C4-2B (cell line): ENCODE data around the gene GRID1.

ENCODE experiments used
- H3K27ac ChIP-seq: fragments of 450-650 bp; 2 replicates; pipeline ENCODE4 v1.5.1; 2017
- ZFX ChIP-seq: fragments of 450-650 bp; IDR thresholded peaks from 2 replicates; pipeline ENCODE4 v1.6.1; 2017
- TF ChIP-seq, protein P1 (sequence below): fragments of 450-650 bp; conservative IDR thresholded peaks from 2 replicates; pipeline ENCODE4 v1.5.1; 2017; ENCODE audit warnings: mild to moderate bottlenecking

Gene GRID1

DNA sequence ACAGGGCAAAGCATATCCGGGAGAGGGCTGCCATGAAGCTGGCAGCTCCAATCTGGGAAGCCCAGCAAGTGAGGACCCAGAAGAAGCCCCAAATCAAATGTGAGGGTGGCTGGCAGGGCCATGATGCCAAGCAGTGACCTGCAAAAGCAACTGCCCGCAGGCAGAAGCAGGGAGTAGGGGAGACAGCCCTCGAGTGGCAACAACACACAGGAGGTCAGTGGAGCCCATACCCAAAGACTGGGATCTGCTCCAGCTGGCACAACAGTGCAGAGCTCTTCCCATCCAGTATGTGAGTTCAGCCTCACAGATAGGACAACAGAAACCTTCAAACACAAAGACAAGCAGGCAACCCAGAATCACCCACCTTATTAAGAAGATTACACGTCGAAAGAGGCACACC is 45.0 kb downstream of the GRID1 start:
- TF ChIP-seq, protein P1, sequence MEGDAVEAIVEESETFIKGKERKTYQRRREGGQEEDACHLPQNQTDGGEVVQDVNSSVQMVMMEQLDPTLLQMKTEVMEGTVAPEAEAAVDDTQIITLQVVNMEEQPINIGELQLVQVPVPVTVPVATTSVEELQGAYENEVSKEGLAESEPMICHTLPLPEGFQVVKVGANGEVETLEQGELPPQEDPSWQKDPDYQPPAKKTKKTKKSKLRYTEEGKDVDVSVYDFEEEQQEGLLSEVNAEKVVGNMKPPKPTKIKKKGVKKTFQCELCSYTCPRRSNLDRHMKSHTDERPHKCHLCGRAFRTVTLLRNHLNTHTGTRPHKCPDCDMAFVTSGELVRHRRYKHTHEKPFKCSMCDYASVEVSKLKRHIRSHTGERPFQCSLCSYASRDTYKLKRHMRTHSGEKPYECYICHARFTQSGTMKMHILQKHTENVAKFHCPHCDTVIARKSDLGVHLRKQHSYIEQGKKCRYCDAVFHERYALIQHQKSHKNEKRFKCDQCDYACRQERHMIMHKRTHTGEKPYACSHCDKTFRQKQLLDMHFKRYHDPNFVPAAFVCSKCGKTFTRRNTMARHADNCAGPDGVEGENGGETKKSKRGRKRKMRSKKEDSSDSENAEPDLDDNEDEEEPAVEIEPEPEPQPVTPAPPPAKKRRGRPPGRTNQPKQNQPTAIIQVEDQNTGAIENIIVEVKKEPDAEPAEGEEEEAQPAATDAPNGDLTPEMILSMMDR: no peak
- TF ChIP-seq ZFX: no peak
- no peak overlapping the region for H3K27ac ChIP-seq

DNA sequence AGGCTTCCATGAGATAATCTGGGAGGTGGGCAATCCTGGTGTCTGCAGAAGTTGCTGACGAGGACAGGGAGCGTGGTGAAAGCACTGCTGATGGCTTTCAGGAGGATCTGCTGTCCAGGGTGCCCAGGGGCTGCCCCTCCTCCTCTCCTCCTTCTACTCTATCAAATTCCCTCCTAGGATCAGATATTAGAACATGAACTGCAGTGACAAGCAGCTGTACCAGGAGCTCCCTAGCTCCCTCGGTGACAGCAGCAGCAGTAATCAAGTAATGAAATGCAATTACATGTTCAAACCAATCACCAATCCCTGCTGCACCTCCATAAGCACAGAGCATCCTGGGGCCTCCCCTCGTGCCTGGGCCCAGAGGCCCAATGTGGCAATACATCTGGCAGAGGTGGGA is 46.9 kb downstream of the GRID1 start:
- TF ChIP-seq ZFX: no peak
- TF ChIP-seq, protein P1: no peak
- H3K27ac ChIP-seq: no peak overlapping the region

DNA sequence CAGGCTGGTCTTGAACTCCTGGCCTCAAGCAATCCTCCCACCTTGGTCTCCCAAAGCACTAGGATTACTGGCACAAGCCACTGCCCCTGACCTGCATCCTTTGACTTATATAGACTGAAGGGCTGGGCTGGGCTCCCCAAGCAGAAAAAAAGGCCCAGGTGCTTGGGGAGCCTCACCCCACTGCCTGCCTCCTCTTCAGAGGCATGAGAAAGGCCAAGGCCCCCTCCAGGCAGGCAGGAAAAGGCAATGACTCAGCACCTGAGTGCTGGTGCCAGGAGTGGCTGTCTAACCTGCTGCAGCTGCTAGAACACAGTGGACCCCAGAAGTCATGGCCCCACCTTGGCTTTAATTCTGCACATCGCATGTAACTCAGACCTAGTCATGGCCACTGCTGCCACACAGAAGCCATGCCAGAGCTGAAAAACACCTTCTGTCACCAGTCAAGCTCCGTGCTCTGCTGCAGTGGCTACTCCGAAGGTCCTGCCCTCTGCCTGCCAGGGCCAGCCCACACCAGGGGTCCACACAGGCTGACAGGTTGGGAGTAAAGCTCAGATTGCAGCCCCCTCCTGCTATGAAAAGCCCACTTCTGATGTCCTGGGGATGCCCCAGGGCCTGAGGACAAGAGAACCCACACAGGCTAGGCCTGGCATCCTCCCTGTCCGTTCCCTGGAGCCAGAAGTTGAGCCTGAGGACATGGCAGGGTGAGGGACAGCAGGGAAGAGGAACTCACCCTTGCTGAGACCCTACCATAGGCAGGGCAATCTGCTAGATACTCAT is 48.5 kb downstream of the GRID1 start:
- TF ChIP-seq ZFX: no peak
- TF ChIP-seq, protein P1: no peak
- H3K27ac ChIP-seq: no peak overlapping the region

DNA sequence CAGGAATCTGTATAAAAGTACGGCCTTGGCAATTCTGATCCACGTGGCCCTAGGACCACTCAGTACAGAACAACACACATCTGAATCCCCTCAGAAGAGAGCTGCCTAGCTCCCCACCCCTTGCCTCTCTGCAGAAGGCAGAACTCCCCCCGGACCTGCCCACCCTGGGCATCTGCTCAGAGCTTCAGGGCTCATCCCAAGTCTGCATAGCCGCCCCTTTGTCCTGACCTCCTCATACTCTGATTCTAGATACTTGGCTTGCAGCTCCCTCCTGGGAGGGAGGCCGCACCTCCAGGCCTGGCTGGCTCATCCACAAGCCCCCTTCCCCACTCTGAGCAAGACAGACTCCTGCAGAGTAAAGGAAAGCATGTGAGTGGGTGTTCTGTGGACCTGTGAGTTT is 49.6 kb downstream of the GRID1 start:
- H3K27ac ChIP-seq: no peak overlapping the region
- TF ChIP-seq ZFX: no peak
- TF ChIP-seq, protein P1: no peak

DNA sequence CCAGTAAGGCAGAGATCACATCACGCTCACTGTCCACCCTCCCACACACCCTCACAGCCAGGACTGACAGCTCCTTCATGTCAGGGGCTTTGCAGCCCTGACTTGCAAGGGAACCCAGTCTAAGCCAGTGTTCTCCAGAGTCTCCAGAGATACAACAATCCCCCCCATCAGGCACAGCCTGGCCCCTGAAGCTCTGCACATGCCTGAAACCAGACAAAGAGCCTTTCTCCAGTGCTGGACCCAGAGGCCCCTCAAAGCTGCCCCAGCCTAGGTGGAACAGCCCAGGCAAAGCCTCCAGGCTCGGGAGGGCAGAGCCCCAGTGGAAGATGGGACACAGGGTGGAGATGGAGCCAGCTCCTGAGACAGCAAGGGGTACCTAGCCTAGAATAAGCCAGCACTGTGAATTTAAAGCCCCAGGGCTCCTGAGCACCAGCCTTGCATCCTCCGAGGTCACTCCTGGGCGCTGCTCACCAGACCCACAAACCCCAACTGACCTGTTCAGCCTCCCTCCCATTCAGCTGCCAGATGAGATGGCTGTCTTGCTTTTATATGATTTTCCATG is 50.2 kb downstream of the GRID1 start:
- H3K27ac ChIP-seq: no peak overlapping the region
- TF ChIP-seq, protein P1: no peak
- TF ChIP-seq ZFX: no peak

DNA sequence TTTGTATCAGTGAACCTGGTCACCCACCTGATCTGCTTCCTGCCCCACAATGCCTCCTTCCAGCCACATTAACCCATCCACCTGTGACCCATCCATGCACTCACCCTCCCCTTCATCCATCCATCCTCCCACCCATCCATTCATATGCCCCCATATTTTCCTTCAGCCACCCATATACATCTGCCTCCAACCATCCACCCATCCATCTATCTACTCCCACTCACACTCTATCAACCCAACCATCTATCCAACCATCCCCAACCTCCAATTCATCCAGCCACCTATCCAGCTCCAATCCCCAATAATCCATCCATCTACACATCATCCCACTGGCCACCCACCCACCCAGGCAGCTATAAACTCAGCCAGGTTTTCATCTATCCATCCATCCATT is 51.0 kb downstream of the GRID1 start:
- TF ChIP-seq ZFX: no peak
- TF ChIP-seq, protein P1: no peak
- no peak overlapping the region for H3K27ac ChIP-seq

DNA sequence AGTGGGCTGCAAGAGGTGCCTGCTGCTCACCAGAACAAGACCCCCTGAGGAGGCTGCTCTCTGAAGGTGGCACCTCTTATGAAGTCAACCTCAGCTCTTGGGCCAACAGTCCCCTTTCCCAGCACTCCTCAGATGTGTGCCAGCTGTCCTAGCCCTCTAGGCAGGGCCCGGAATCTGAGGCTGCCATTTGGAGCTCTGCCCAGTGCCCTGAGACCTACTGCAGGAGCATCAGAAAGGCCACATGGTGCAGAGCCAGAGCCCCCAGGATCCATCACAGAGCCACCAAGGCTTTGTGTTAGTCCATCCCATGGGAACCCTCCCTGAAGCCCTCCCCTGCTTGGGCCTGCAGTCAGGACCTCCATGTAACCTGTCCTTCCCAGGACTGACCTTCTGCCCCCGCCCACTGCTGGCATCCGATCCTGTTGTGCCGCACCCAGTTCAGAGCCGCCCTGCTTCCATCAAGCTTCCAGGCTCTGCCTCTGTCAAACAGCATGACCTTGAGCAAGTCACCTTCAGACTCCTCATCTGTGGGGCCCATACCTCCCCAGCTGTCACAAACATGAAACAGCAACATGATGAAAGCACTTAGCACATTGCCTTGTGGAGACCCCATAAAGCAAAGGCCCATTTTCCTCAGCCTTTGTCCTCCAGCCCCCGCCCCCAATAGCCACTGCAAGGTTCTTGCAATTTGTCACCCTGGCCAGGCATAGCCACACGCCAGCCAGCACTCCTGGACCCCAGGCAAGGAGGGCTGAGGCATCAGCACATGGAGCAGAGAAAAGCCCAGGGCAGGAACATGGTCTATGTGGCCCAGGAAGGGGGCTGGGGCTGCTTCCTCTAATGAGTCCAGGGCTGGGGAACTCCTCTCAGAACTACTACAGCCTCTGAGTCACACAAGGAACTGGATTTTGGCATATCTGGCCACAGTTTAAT is 51.7 kb downstream of the GRID1 start:
- no peak for TF ChIP-seq ZFX
- TF ChIP-seq, protein P1: no peak
- H3K27ac ChIP-seq: no peak overlapping the region
